RWPE2 (cell line): ENCODE data around the gene DRP2.

ENCODE experiments used
- ATAC-seq: fragments of 200-7000 bp; cut with Tn5 transposase; 3 replicates; pipeline ENCODE4 v1.9.1; 2021; ENCODE audit warnings: low read depth
- DNase-seq: peaks from one replicate; pipeline ENCODE4 v3.0.0-alpha.2; 2020; ENCODE audit warnings: low spot score
- H3K27ac ChIP-seq: fragments of 450-650 bp; 2 replicates; pipeline ENCODE4 v1.5.1; 2017; ENCODE audit warnings: mild to moderate bottlenecking; ENCODE audit not compliant: poor library complexity, severe bottlenecking
- H3K27me3 ChIP-seq: fragments of 250-450 bp; sonication (Bioruptor Pico); 2 replicates; pipeline ENCODE4 v1.5.1; 2021; ENCODE audit warnings: mild to moderate bottlenecking, moderate library complexity; ENCODE audit not compliant: insufficient read depth, poor library complexity, severe bottlenecking
- H3K36me3 ChIP-seq: fragments of 250-450 bp; sonication (Bioruptor Pico); 2 replicates; pipeline ENCODE4 v1.5.1; 2020; ENCODE audit warnings: low read depth, mild to moderate bottlenecking, moderate library complexity
- H3K4me1 ChIP-seq: fragments of 250-450 bp; sonication (Bioruptor Pico); 2 replicates; pipeline ENCODE4 v1.5.1; 2021; ENCODE audit warnings: mild to moderate bottlenecking, moderate library complexity; ENCODE audit not compliant: insufficient read depth, poor library complexity, severe bottlenecking
- H3K4me3 ChIP-seq: fragments of 250-450 bp; sonication (Bioruptor Pico); 2 replicates; pipeline ENCODE4 v1.5.1; 2021; ENCODE audit warnings: mild to moderate bottlenecking, moderate library complexity; ENCODE audit not compliant: severe bottlenecking
- H3K9me3 ChIP-seq: fragments of 250-450 bp; sonication (Bioruptor Pico); 2 replicates; pipeline ENCODE4 v1.5.1; 2021; ENCODE audit warnings: mild to moderate bottlenecking, moderate library complexity; ENCODE audit not compliant: severe bottlenecking
- TF ChIP-seq, protein P1 (sequence below): fragments of 450-650 bp; IDR thresholded peaks from one replicate; pipeline ENCODE4 v1.5.1; 2017; ENCODE audit warnings: mild to moderate bottlenecking, moderate library complexity; ENCODE audit not compliant: poor library complexity, severe bottlenecking

DRP2 gene

DNA sequence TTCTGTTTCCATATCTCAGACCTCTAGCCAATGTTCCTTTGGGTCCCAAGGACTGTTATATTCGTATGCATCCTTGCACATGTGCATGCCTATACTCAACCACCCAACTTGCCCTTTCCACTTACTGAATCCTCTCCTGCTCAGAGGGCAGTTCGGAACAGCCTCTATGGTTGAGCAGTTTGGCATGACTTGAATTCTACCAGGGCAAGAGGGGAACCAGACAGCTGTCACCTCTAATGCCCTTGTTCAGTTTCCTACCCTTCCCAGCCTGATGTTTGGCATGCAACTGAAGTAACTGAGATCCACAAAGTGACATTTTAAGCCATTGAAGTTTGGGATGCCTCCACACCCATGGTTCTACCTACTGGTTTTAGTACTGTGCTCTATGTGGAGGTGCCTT, 17.5 kb downstream of the DRP2 start:
- TF ChIP-seq, protein P1, sequence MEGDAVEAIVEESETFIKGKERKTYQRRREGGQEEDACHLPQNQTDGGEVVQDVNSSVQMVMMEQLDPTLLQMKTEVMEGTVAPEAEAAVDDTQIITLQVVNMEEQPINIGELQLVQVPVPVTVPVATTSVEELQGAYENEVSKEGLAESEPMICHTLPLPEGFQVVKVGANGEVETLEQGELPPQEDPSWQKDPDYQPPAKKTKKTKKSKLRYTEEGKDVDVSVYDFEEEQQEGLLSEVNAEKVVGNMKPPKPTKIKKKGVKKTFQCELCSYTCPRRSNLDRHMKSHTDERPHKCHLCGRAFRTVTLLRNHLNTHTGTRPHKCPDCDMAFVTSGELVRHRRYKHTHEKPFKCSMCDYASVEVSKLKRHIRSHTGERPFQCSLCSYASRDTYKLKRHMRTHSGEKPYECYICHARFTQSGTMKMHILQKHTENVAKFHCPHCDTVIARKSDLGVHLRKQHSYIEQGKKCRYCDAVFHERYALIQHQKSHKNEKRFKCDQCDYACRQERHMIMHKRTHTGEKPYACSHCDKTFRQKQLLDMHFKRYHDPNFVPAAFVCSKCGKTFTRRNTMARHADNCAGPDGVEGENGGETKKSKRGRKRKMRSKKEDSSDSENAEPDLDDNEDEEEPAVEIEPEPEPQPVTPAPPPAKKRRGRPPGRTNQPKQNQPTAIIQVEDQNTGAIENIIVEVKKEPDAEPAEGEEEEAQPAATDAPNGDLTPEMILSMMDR = no peak
- Histone ChIP-seq H3K27me3 (no peaks in the 10 kb centered on the region), H3K27ac (no peak overlapping the region), H3K4me3 (no peak overlapping the region), H3K9me3 (no peaks in the 10 kb centered on the region), H3K4me1 (no peaks in the 10 kb centered on the region), H3K36me3 (no peaks in the 10 kb centered on the region)
- ATAC-seq = no peak
- DNase-seq = no peak

DNA sequence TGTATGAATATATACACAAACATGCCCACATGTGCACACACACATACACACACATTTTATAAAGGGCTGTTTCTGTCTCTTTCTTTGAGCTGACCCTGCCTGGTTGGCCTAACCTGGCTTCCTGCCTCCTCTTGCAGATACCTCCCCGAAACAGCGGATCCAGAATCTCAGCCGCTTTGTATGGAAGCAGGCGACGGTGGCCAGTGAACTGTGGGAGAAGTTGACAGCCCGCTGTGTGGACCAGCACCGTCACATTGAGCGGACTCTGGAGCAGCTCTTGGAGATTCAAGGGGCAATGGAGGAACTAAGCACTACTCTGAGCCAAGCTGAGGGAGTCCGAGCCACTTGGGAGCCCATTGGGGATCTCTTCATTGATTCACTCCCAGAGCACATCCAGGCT, 21.9 kb downstream of the DRP2 start:
- H3K27ac ChIP-seq = no peak overlapping the region
- DNase-seq = no peak
- no peaks in the 10 kb centered on the region for H3K4me1 ChIP-seq
- H3K4me3 ChIP-seq = no peak overlapping the region
- no peaks in the 10 kb centered on the region for H3K27me3 ChIP-seq
- no peak for ATAC-seq
- no peaks in the 10 kb centered on the region for H3K36me3 ChIP-seq
- TF ChIP-seq, protein P1 = no peak
- H3K9me3 ChIP-seq = no peaks in the 10 kb centered on the region

DNA sequence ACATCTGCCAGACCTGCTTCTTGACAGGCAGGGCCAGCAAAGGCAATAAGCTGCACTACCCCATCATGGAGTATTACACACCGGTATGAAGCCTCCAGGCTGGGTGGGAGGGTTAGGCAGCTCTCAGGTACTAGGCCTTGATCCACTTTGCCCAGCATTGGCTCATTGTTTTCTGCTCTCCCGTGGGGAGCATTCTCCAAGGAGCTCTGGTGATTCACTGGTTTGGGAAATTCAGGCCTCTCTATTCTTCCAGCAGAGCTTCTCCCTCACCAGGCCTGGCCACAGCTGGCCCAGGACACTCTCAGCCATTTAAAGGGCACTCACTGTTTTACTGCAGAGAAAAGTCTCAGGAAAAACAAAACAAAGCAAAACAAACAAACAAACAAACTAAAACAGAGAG, 33.0 kb downstream of the DRP2 start:
- no peaks in the 10 kb centered on the region for H3K27me3 ChIP-seq
- no peak for DNase-seq
- H3K27ac ChIP-seq = no peak overlapping the region
- no peaks in the 10 kb centered on the region for H3K9me3 ChIP-seq
- H3K36me3 ChIP-seq = no peaks in the 10 kb centered on the region
- no peak for ATAC-seq
- no peak overlapping the region for H3K4me3 ChIP-seq
- TF ChIP-seq, protein P1 = no peak
- no peaks in the 10 kb centered on the region for H3K4me1 ChIP-seq

DNA sequence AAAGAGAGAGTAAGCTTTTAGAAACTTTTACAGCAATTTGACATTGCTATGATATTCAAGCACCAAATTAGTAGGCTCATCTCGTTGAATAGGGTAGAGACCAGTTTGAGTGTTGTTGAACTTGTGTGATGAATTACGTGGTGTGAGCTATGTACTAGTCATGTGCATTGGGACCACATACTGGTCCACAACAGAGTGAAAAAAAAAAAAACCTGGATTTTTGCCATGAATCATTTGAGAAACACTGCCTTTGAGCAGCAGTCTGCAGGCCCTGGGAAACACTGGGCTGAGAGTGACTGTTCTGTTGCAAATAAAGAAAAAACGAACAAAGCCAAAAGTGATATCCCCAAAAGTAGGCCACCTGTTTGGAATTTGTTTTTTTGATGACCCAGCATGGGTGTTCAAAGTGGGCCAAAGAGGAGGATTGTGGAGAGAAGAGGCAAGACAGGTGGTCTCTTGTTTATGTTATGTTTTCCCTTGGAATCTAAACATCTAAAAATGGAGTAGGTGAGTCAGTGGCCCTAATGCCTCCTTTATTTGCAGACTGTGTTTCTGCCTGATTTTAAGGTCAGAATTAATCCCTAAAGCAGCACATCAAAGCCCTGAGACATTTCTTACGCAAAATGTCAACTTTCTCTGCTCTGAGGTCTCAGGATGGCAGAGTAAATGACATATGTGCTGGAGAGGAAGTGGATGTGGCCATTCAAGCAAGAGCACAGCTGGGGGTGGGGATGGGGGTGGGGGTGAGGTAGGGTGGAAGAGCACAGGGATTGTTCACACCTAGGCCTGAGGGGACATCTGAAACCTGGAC, 38.1 kb downstream of the DRP2 start:
- TF ChIP-seq, protein P1 = no peak
- no peaks in the 10 kb centered on the region for H3K4me1 ChIP-seq
- DNase-seq (no peak), ATAC-seq (no peak)
- no peak overlapping the region for H3K4me3 ChIP-seq
- H3K27me3 ChIP-seq = no peaks in the 10 kb centered on the region
- no peaks in the 10 kb centered on the region for H3K36me3 ChIP-seq
- H3K9me3 ChIP-seq = no peaks in the 10 kb centered on the region
- H3K27ac ChIP-seq = no peak overlapping the region

DNA sequence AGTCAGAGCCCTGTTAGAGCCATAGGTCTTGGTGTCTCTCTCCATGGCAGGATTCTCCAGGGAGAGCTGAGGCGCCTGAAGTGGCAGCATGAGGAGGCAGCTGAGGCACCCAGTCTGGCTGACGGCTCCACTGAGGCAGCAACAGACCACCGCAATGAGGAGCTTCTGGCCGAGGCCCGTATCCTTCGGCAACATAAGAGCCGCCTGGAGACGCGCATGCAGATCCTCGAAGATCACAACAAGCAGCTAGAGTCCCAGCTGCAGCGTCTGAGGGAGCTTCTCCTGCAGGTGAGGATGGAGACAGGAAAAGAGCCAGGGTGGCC, 38.6 kb downstream of the DRP2 start:
- H3K9me3 ChIP-seq = no peaks in the 10 kb centered on the region
- H3K36me3 ChIP-seq = no peaks in the 10 kb centered on the region
- H3K4me1 ChIP-seq = no peaks in the 10 kb centered on the region
- ATAC-seq = no peak
- no peak overlapping the region for H3K27ac ChIP-seq
- TF ChIP-seq, protein P1 = no peak
- H3K27me3 ChIP-seq = no peaks in the 10 kb centered on the region
- DNase-seq = no peak
- H3K4me3 ChIP-seq = no peak overlapping the region
